HUES64 (cell line): Measurements from ENCODE around the gene DYNC1H1.

Experiments used
- H3K27ac ChIP-seq: 2 replicates; pipeline ENCODE4 v1.7.0; 2013; ENCODE audit warnings: low read depth, low read length, inconsistent platforms
- H3K27me3 ChIP-seq: 2 replicates; pipeline ENCODE4 v1.6.1; 2013; ENCODE audit warnings: mild to moderate bottlenecking, low read length; ENCODE audit not compliant: insufficient read depth
- H3K36me3 ChIP-seq: 2 replicates; pipeline ENCODE4 v1.6.1; 2013; ENCODE audit warnings: mild to moderate bottlenecking, low read length; ENCODE audit not compliant: insufficient read depth
- H3K4me1 ChIP-seq: 2 replicates; pipeline ENCODE4 v1.6.1; 2013; ENCODE audit warnings: mild to moderate bottlenecking, low read length, moderate library complexity; ENCODE audit not compliant: insufficient read depth
- H3K4me3 ChIP-seq: 2 replicates; pipeline ENCODE4 v1.5.1; 2013; ENCODE audit warnings: mild to moderate bottlenecking, low read length, moderate library complexity
- H3K9ac ChIP-seq: 2 replicates; pipeline ENCODE4 v1.6.1; 2013; ENCODE audit warnings: mild to moderate bottlenecking, low read depth, low read length
- H3K9me3 ChIP-seq: 2 replicates; pipeline ENCODE4 v1.6.1; 2013; ENCODE audit warnings: low read depth, low read length; ENCODE audit not compliant: insufficient read depth
- WGBS: fragments of 150-250, 120-280 bp; methylation state at CpG from one replicate; pipeline ENCODE4 v1.1.7; 2013; ENCODE audit warnings: missing lambda C conversion rate; 5-methylcytosine and 5-hydroxymethylcytosine counted together

The DYNC1H1 gene

GRCh38 chr14:102019006-102019540, 54.7 kb downstream of the DYNC1H1 start:
- no peaks in the 10 kb centered on the region for H3K4me1 ChIP-seq
- no peak overlapping the region for H3K27ac ChIP-seq
- peaks cover 96% of the 10 kb centered on the region for H3K36me3 ChIP-seq
- no peak overlapping the region for H3K4me3 ChIP-seq
- H3K9ac ChIP-seq, result no peak overlapping the region
- H3K9me3 ChIP-seq, result no peaks in the 10 kb centered on the region
- H3K27me3 ChIP-seq, result no peaks in the 10 kb centered on the region
- 97% methylated on average over 9 of the region's 9 CpGs for WGBS

DNA sequence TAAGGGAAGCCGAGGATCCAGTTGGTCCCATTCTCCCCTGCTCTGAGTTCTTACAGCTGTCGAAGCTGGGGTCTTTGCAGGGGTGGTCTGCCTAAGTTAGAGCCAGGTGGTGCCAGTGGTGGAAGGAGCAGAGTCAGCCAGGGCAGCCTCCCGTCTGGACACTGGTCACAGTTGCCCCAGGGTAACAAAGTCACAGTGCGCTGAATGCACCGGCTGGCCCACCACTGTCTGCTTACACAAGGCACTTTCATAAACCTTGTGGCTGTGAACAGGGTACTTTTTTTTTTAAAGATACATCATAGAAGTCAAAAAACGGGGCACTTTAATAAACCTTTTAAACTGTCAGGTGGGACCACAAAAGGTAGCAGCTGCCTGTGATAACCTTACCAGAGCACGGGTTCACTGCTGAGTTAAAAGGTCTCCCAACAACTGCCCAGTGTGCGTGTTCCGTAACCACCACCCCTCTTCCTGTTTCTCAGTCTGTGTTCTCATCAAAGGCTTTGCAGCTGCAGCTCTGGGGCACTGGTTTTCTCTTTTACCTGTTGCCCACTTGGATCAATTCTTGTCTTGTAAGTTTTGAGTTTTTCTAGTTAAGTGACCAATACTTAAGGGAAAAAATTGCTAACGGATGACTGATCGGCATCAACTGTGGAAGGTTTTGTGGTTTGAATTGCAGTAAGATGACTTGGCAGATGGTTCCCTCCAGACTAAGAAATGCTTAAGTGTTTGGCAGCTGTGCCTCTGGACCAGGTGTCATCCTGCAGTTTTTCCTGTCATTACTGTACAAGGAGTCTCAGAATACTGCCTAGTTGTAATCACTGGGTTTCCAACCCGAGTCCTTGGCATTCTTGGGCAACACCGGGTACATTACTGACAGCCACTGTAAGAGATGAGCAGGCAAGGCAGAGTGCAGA, 55.9 kb downstream of the DYNC1H1 start:
- Histone ChIP-seq H3K27ac (no peak overlapping the region), H3K27me3 (no peaks in the 10 kb centered on the region), H3K36me3 (peaks cover 89% of the 10 kb centered on the region), H3K9ac (no peak overlapping the region), H3K4me3 (no peak overlapping the region), H3K9me3 (no peaks in the 10 kb centered on the region), H3K4me1 (no peaks in the 10 kb centered on the region)
- 96% methylated on average over 13 of the region's 13 CpGs for WGBS

DNA sequence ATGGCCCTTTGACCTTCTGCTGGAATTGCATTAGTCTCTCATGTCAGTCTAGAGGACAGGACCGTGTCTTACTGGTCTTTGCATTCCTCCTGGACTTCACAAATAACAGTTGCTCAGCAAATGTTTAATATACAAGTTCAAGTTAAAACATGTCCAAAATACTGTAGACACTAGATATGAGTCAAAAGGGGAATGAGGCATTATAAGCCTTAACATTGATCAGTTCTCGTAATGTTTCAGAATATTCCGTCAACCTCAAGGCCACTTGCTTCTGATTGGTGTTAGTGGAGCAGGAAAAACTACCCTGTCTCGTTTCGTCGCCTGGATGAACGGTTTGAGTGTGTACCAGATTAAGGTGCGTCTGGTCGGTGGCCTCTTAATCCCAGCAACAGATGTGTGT, 62.6 kb downstream of the DYNC1H1 start:
- WGBS, result 96% methylated on average over 9 of the region's 9 CpGs
- Histone ChIP-seq H3K27ac (no peak overlapping the region), H3K36me3 (peaks cover 91% of the 10 kb centered on the region), H3K9ac (no peak overlapping the region), H3K4me3 (no peak overlapping the region), H3K27me3 (no peaks in the 10 kb centered on the region), H3K4me1 (no peaks in the 10 kb centered on the region), H3K9me3 (no peaks in the 10 kb centered on the region)

- no peak overlapping the region for H3K27ac ChIP-seq
- H3K9me3 ChIP-seq, result no peaks in the 10 kb centered on the region
- peaks cover 92% of the 10 kb centered on the region for H3K36me3 ChIP-seq
- WGBS, result 94% methylated on average over 6 of the region's 6 CpGs
- no peaks in the 10 kb centered on the region for H3K27me3 ChIP-seq
- H3K4me3 ChIP-seq, result no peak overlapping the region
- H3K4me1 ChIP-seq, result no peaks in the 10 kb centered on the region
- no peak overlapping the region for H3K9ac ChIP-seq
Measured at GRCh38 chr14:102027951-102028350, 63.6 kb downstream of the DYNC1H1 start.

- WGBS, result 90% methylated on average over 3 of the region's 3 CpGs
- H3K4me3 ChIP-seq, result no peak overlapping the region
- no peak overlapping the region for H3K27ac ChIP-seq
- no peaks in the 10 kb centered on the region for H3K4me1 ChIP-seq
- no peaks in the 10 kb centered on the region for H3K9me3 ChIP-seq
- no peaks in the 10 kb centered on the region for H3K27me3 ChIP-seq
- peaks cover 92% of the 10 kb centered on the region for H3K36me3 ChIP-seq
- no peak overlapping the region for H3K9ac ChIP-seq
Measured at GRCh38 chr14:102028733-102029132, 64.4 kb downstream of the DYNC1H1 start.

DNA sequence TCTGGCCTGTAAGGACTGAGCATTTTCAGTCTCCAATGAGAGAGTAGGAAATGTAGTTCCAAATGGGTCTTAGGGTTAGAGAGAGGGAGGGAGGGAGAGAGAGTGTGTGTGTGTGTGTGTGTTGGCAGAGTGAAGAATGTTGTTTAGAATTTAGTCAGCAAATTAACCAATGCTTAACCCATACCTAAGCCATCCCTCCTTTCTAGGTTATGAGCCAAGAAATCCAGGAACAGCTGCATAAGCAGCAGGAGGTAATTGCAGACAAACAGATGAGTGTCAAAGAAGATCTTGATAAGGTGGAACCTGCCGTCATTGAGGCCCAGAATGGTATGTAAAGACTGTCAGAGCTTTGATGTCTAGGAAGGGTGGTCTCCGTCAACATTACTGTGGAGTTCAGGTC, 65.6 kb downstream of the DYNC1H1 start:
- Histone ChIP-seq H3K27me3 (no peaks in the 10 kb centered on the region), H3K4me3 (no peak overlapping the region), H3K27ac (no peak overlapping the region), H3K4me1 (no peaks in the 10 kb centered on the region), H3K9me3 (no peaks in the 10 kb centered on the region), H3K9ac (no peak overlapping the region), H3K36me3 (peaks cover 94% of the 10 kb centered on the region)
- 91% methylated on average over 2 of the region's 2 CpGs for WGBS

DNA sequence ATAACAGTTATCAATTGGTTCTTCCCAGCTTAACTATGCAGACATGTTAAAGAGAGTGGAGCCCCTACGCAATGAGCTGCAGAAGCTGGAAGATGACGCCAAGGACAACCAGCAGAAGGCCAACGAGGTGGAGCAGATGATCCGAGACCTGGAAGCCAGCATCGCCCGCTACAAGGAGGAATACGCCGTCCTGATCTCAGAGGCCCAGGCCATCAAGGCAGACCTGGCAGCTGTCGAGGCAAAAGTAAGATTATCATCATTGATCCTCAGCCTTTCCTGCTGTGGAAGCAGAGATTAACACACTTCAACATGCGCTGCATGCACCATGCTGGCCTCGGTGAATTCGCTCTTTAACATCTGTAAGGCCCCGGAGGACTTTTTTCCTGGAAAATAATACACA, 68.9 kb downstream of the DYNC1H1 start:
- no peak overlapping the region for H3K4me3 ChIP-seq
- no peak overlapping the region for H3K9ac ChIP-seq
- H3K36me3 ChIP-seq, result peaks cover 97% of the 10 kb centered on the region
- no peaks in the 10 kb centered on the region for H3K4me1 ChIP-seq
- no peaks in the 10 kb centered on the region for H3K9me3 ChIP-seq
- WGBS, result 93% methylated on average over 13 of the region's 13 CpGs
- no peak overlapping the region for H3K27ac ChIP-seq
- no peaks in the 10 kb centered on the region for H3K27me3 ChIP-seq

GRCh38 chr14:102034301-102034700, 69.9 kb downstream of the DYNC1H1 start:
- H3K27me3 ChIP-seq, result no peaks in the 10 kb centered on the region
- H3K9ac ChIP-seq, result no peak overlapping the region
- no peak overlapping the region for H3K4me3 ChIP-seq
- H3K9me3 ChIP-seq, result no peaks in the 10 kb centered on the region
- 94% methylated on average over 11 of the region's 11 CpGs for WGBS
- H3K4me1 ChIP-seq, result no peaks in the 10 kb centered on the region
- no peak overlapping the region for H3K27ac ChIP-seq
- peaks cover 97% of the 10 kb centered on the region for H3K36me3 ChIP-seq

- H3K9ac ChIP-seq, result no peak overlapping the region
- H3K4me1 ChIP-seq, result no peaks in the 10 kb centered on the region
- WGBS, result 96% methylated on average over 9 of the region's 9 CpGs
- no peak overlapping the region for H3K27ac ChIP-seq
- H3K4me3 ChIP-seq, result no peak overlapping the region
- H3K9me3 ChIP-seq, result no peaks in the 10 kb centered on the region
- no peaks in the 10 kb centered on the region for H3K27me3 ChIP-seq
- H3K36me3 ChIP-seq, result peaks cover 97% of the 10 kb centered on the region
Measured at GRCh38 chr14:102035914-102036313, 71.5 kb downstream of the DYNC1H1 start.

DNA sequence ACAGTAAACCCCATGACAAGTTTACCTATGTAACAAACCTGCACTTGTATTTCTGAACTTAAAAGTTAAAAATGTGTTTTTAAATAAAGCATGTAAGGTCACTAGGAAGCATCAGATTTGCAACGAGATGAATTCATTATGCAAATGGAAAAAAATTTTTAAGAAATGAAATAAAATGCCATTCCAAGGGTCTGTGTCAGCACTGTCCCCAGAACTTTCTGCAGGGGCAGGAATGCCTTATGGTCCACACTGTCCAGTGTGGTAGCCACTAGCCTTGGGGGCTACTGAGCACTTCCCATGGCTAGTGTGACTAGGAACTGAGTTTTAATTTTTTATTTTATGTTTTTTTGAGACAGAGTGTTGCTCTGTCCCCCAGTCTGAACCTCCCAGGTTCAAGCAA, 73.3 kb downstream of the DYNC1H1 start:
- WGBS, result 100% methylated on average over 1 of the region's 1 CpG
- H3K4me1 ChIP-seq, result no peaks in the 10 kb centered on the region
- H3K4me3 ChIP-seq, result no peak overlapping the region
- no peaks in the 10 kb centered on the region for H3K27me3 ChIP-seq
- H3K36me3 ChIP-seq, result peaks cover 98% of the 10 kb centered on the region
- no peak overlapping the region for H3K9ac ChIP-seq
- no peaks in the 10 kb centered on the region for H3K9me3 ChIP-seq
- H3K27ac ChIP-seq, result no peak overlapping the region

DNA sequence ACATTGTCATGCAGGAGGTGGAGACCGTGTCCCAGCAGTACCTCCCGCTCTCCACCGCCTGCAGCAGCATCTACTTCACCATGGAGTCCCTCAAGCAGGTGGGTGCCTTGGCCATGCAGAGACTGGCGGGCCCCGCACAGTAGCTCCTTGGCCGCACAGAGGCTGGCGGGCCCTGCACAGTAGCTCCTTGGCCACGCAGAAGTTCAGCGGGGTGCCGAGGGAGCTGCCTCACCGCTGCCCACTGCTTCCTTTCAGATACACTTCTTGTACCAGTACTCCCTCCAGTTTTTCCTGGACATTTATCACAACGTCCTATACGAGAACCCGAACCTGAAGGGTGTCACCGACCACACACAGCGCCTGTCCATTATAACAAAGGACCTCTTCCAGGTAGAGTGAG, 74.8 kb downstream of the DYNC1H1 start:
- Histone ChIP-seq H3K27ac (no peak overlapping the region), H3K4me1 (no peaks in the 10 kb centered on the region), H3K9ac (no peak overlapping the region), H3K9me3 (no peaks in the 10 kb centered on the region), H3K4me3 (no peak overlapping the region), H3K36me3 (peaks cover 98% of the 10 kb centered on the region), H3K27me3 (no peaks in the 10 kb centered on the region)
- 96% methylated on average over 16 of the region's 16 CpGs for WGBS
